NT2/D1 (cell line): ENCODE data around the gene MYPN.

Experiments
- SUZ12 ChIP-seq: IDR thresholded peaks from 2 replicates; pipeline ENCODE4 v1.6.1; 2011; ENCODE audit not compliant: insufficient read length, insufficient read depth; ENCODE audit errors: extremely low read depth
- YY1 ChIP-seq: IDR thresholded peaks from 2 replicates; pipeline ENCODE4 v1.6.1; 2011; ENCODE audit not compliant: insufficient read length, insufficient read depth
- ZNF274 ChIP-seq: IDR thresholded peaks from 2 replicates; pipeline ENCODE4 v1.6.1; 2011; ENCODE audit warnings: mild to moderate bottlenecking, low read depth, low read length

- TF ChIP-seq YY1 = no peak
- TF ChIP-seq SUZ12 = no peak
- no peak for TF ChIP-seq ZNF274
Measured at GRCh38 chr10:68238371-68238770, 129.1 kb downstream of the MYPN start.
